ENCODE data around the gene DPT.

GRCh38 chr1:168760241-168760640, 31.2 kb upstream of the DPT start:
- TF ChIP-seq CTCF (IDR thresholded peaks at IDR 0.05) (no peak), POLR2A (IDR thresholded peaks at IDR 0.05) (no peak)
